ENCODE data around the gene STEAP1B. TPM values are rescaled to one million over a fixed set of nuclear protein-coding genes. Genes with fewer than 3 reads are reported as not detected.

STEAP1B gene
- total RNA-seq, 1 donor from 2014 or later: 4.7 TPM

GRCh38 chr7:22395222-22395621 is 104.8 kb downstream of the STEAP1B start:
- no peak overlapping the region for H3K27ac ChIP-seq (ENCODE audit: low read depth, low read length)
- H3K9ac ChIP-seq (ENCODE audit: low read depth in 1 of 3, low read length in 3 of 3): no peak overlapping the region
- H3K4me1 ChIP-seq (ENCODE audit: control insufficient read depth in 3 of 3, insufficient read depth in 3 of 3, low read length in 3 of 3): no peaks in the 10 kb centered on the region
- H3K9me3 ChIP-seq (ENCODE audit: control insufficient read depth in 3 of 3, low read length in 3 of 3): no peaks in the 10 kb centered on the region
- no peak overlapping the region for H3K4me3 ChIP-seq (ENCODE audit: low read length in 3 of 3)
- H3K27me3 ChIP-seq (ENCODE audit: control insufficient read depth in 3 of 3, insufficient read depth in 3 of 3, low read length in 3 of 3): no peaks in the 10 kb centered on the region
- no peaks in the 10 kb centered on the region for H3K36me3 ChIP-seq (ENCODE audit: control insufficient read depth in 3 of 3, insufficient read depth in 3 of 3, low read length in 3 of 3)

GRCh38 chr7:22394739-22395138 is 105.2 kb downstream of the STEAP1B start:
- H3K4me1 ChIP-seq (ENCODE audit: control insufficient read depth in 3 of 3, insufficient read depth in 3 of 3, low read length in 3 of 3): no peaks in the 10 kb centered on the region
- H3K9me3 ChIP-seq (ENCODE audit: control insufficient read depth in 3 of 3, low read length in 3 of 3): no peaks in the 10 kb centered on the region
- H3K4me3 ChIP-seq (ENCODE audit: low read length in 3 of 3): no peak overlapping the region
- H3K9ac ChIP-seq (ENCODE audit: low read depth in 1 of 3, low read length in 3 of 3): no peak overlapping the region
- no peaks in the 10 kb centered on the region for H3K36me3 ChIP-seq (ENCODE audit: control insufficient read depth in 3 of 3, insufficient read depth in 3 of 3, low read length in 3 of 3)
- no peak overlapping the region for H3K27ac ChIP-seq (ENCODE audit: low read depth, low read length)
- H3K27me3 ChIP-seq (ENCODE audit: control insufficient read depth in 3 of 3, insufficient read depth in 3 of 3, low read length in 3 of 3): no peaks in the 10 kb centered on the region

DNA sequence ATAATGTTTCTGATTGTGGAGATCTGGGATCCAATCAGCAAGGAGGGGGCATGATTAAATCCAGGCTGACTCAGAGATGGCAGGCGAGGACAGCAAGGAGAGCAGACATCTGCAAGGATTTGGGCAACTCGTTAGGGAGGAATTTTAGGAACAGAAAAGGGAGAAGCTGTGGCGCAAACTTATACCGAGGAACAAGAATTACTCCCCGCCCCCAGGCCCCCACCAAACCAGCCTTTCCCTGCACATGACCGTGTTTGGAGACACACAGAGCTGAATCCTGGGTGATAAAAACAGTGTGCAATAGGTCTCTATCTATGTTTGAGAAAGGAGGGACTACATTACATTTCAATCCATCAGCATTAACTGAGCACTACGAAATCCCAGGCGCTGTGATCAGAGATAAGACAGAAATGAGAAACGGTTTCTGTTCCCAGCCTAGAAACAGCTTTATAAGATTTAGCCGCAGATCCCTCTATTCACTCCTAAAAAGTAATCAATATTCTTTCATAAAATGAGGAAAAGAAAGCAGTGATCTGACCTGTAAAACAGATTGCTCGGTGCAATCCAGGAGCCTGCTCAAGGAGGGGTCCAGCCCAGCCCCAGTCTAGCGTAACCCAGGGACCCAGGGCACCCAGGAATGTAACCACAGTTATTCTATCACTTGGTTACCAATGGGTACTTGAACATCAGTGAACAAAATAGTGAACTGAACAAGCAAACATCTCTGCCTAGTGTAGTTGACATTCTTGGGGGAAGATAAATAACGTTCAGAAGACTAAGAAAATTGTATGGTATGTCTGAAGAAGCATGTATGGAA is 105.9 kb downstream of the STEAP1B start:
- Histone ChIP-seq H3K4me1 (ENCODE audit: control insufficient read depth in 3 of 3, insufficient read depth in 3 of 3, low read length in 3 of 3) (no peaks in the 10 kb centered on the region), H3K9me3 (ENCODE audit: control insufficient read depth in 3 of 3, low read length in 3 of 3) (no peaks in the 10 kb centered on the region), H3K4me3 (ENCODE audit: low read length in 3 of 3) (no peak overlapping the region), H3K27ac (ENCODE audit: low read depth, low read length) (no peak overlapping the region), H3K36me3 (ENCODE audit: control insufficient read depth in 3 of 3, insufficient read depth in 3 of 3, low read length in 3 of 3) (no peaks in the 10 kb centered on the region), H3K9ac (ENCODE audit: low read depth in 1 of 3, low read length in 3 of 3) (no peak overlapping the region), H3K27me3 (ENCODE audit: control insufficient read depth in 3 of 3, insufficient read depth in 3 of 3, low read length in 3 of 3) (no peaks in the 10 kb centered on the region)

DNA sequence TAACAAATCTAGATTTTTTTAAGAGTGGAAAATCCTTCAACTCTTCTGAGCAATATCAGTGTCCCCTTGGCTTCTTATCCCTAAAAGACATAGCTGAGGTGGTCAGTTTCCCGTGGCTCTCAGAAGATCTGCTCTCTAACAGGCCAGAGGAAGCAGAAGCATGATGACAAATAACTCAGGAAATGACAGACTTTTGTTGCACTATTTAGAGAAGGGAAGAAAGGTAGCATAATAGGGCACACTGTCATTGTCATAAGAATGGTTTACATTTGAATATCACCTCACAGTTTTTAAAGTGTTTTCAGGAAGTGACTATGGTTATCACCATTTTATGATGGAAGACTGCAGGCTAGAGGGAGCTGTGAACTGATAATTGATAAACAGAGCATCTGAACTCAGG is 109.5 kb downstream of the STEAP1B start:
- H3K27me3 ChIP-seq (ENCODE audit: control insufficient read depth in 3 of 3, insufficient read depth in 3 of 3, low read length in 3 of 3): no peaks in the 10 kb centered on the region
- no peaks in the 10 kb centered on the region for H3K4me1 ChIP-seq (ENCODE audit: control insufficient read depth in 3 of 3, insufficient read depth in 3 of 3, low read length in 3 of 3)
- no peaks in the 10 kb centered on the region for H3K9me3 ChIP-seq (ENCODE audit: control insufficient read depth in 3 of 3, low read length in 3 of 3)
- no peak overlapping the region for H3K9ac ChIP-seq (ENCODE audit: low read depth in 1 of 3, low read length in 3 of 3)
- H3K4me3 ChIP-seq (ENCODE audit: low read length in 3 of 3): no peak overlapping the region
- no peaks in the 10 kb centered on the region for H3K36me3 ChIP-seq (ENCODE audit: control insufficient read depth in 3 of 3, insufficient read depth in 3 of 3, low read length in 3 of 3)
- no peak overlapping the region for H3K27ac ChIP-seq (ENCODE audit: low read depth, low read length)

GRCh38 chr7:22389892-22390291 is 110.1 kb downstream of the STEAP1B start:
- H3K9me3 ChIP-seq (ENCODE audit: control insufficient read depth in 3 of 3, low read length in 3 of 3): no peaks in the 10 kb centered on the region
- H3K4me3 ChIP-seq (ENCODE audit: low read length in 3 of 3): no peak overlapping the region
- H3K4me1 ChIP-seq (ENCODE audit: control insufficient read depth in 3 of 3, insufficient read depth in 3 of 3, low read length in 3 of 3): no peaks in the 10 kb centered on the region
- no peaks in the 10 kb centered on the region for H3K36me3 ChIP-seq (ENCODE audit: control insufficient read depth in 3 of 3, insufficient read depth in 3 of 3, low read length in 3 of 3)
- no peak overlapping the region for H3K9ac ChIP-seq (ENCODE audit: low read depth in 1 of 3, low read length in 3 of 3)
- no peaks in the 10 kb centered on the region for H3K27me3 ChIP-seq (ENCODE audit: control insufficient read depth in 3 of 3, insufficient read depth in 3 of 3, low read length in 3 of 3)
- H3K27ac ChIP-seq (ENCODE audit: low read depth, low read length): no peak overlapping the region

GRCh38 chr7:22387583-22387982 is 112.4 kb downstream of the STEAP1B start:
- no peaks in the 10 kb centered on the region for H3K4me1 ChIP-seq (ENCODE audit: control insufficient read depth in 3 of 3, insufficient read depth in 3 of 3, low read length in 3 of 3)
- no peaks in the 10 kb centered on the region for H3K27me3 ChIP-seq (ENCODE audit: control insufficient read depth in 3 of 3, insufficient read depth in 3 of 3, low read length in 3 of 3)
- no peak overlapping the region for H3K4me3 ChIP-seq (ENCODE audit: low read length in 3 of 3)
- H3K9me3 ChIP-seq (ENCODE audit: control insufficient read depth in 3 of 3, low read length in 3 of 3): no peaks in the 10 kb centered on the region
- no peak overlapping the region for H3K9ac ChIP-seq (ENCODE audit: low read depth in 1 of 3, low read length in 3 of 3)
- no peak overlapping the region for H3K27ac ChIP-seq (ENCODE audit: low read depth, low read length)
- H3K36me3 ChIP-seq (ENCODE audit: control insufficient read depth in 3 of 3, insufficient read depth in 3 of 3, low read length in 3 of 3): no peaks in the 10 kb centered on the region

DNA sequence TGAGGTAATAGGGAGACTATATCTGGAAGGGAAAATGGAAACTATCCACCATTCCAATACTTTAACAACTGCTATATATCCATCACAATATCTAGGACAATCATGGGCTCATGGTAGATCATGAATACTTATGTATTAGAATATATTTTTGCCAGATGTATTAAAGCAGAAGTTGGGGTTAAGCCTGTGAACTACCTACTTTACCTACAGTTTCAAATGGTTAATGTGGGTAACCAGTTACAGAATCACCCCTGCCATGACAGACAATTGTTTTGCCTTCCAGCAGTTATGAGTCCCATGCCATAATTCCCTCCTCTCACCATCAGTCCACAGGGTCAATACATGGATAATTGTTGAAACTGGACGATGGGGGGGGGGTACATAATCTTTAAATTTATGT is 113.1 kb downstream of the STEAP1B start:
- H3K27ac ChIP-seq (ENCODE audit: low read depth, low read length): no peak overlapping the region
- no peaks in the 10 kb centered on the region for H3K4me1 ChIP-seq (ENCODE audit: control insufficient read depth in 3 of 3, insufficient read depth in 3 of 3, low read length in 3 of 3)
- H3K36me3 ChIP-seq (ENCODE audit: control insufficient read depth in 3 of 3, insufficient read depth in 3 of 3, low read length in 3 of 3): no peaks in the 10 kb centered on the region
- no peak overlapping the region for H3K4me3 ChIP-seq (ENCODE audit: low read length in 3 of 3)
- no peak overlapping the region for H3K9ac ChIP-seq (ENCODE audit: low read depth in 1 of 3, low read length in 3 of 3)
- no peaks in the 10 kb centered on the region for H3K9me3 ChIP-seq (ENCODE audit: control insufficient read depth in 3 of 3, low read length in 3 of 3)
- H3K27me3 ChIP-seq (ENCODE audit: control insufficient read depth in 3 of 3, insufficient read depth in 3 of 3, low read length in 3 of 3): no peaks in the 10 kb centered on the region

GRCh38 chr7:22386206-22386858 is 113.7 kb downstream of the STEAP1B start:
- H3K4me1 ChIP-seq (ENCODE audit: control insufficient read depth in 3 of 3, insufficient read depth in 3 of 3, low read length in 3 of 3): no peaks in the 10 kb centered on the region
- no peak overlapping the region for H3K9ac ChIP-seq (ENCODE audit: low read depth in 1 of 3, low read length in 3 of 3)
- no peaks in the 10 kb centered on the region for H3K9me3 ChIP-seq (ENCODE audit: control insufficient read depth in 3 of 3, low read length in 3 of 3)
- no peaks in the 10 kb centered on the region for H3K36me3 ChIP-seq (ENCODE audit: control insufficient read depth in 3 of 3, insufficient read depth in 3 of 3, low read length in 3 of 3)
- H3K27me3 ChIP-seq (ENCODE audit: control insufficient read depth in 3 of 3, insufficient read depth in 3 of 3, low read length in 3 of 3): no peaks in the 10 kb centered on the region
- no peak overlapping the region for H3K27ac ChIP-seq (ENCODE audit: low read depth, low read length)
- no peak overlapping the region for H3K4me3 ChIP-seq (ENCODE audit: low read length in 3 of 3)

- no peak overlapping the region for H3K27ac ChIP-seq (ENCODE audit: low read depth, low read length)
- H3K4me1 ChIP-seq (ENCODE audit: control insufficient read depth in 3 of 3, insufficient read depth in 3 of 3, low read length in 3 of 3): no peaks in the 10 kb centered on the region
- H3K9me3 ChIP-seq (ENCODE audit: control insufficient read depth in 3 of 3, low read length in 3 of 3): no peaks in the 10 kb centered on the region
- H3K9ac ChIP-seq (ENCODE audit: low read depth in 1 of 3, low read length in 3 of 3): no peak overlapping the region
- no peak overlapping the region for H3K4me3 ChIP-seq (ENCODE audit: low read length in 3 of 3)
- H3K36me3 ChIP-seq (ENCODE audit: control insufficient read depth in 3 of 3, insufficient read depth in 3 of 3, low read length in 3 of 3): no peaks in the 10 kb centered on the region
- no peaks in the 10 kb centered on the region for H3K27me3 ChIP-seq (ENCODE audit: control insufficient read depth in 3 of 3, insufficient read depth in 3 of 3, low read length in 3 of 3)
Measured at GRCh38 chr7:22385326-22385725, 114.7 kb downstream of the STEAP1B start.

- no peaks in the 10 kb centered on the region for H3K27me3 ChIP-seq (ENCODE audit: control insufficient read depth in 3 of 3, insufficient read depth in 3 of 3, low read length in 3 of 3)
- no peak overlapping the region for H3K9ac ChIP-seq (ENCODE audit: low read depth in 1 of 3, low read length in 3 of 3)
- no peaks in the 10 kb centered on the region for H3K9me3 ChIP-seq (ENCODE audit: control insufficient read depth in 3 of 3, low read length in 3 of 3)
- H3K27ac ChIP-seq (ENCODE audit: low read depth, low read length): no peak overlapping the region
- peaks cover 0 to 7% (median 5%) of the 10 kb centered on the region in 3 donors for H3K4me1 ChIP-seq (ENCODE audit: control insufficient read depth in 3 of 3, insufficient read depth in 3 of 3, low read length in 3 of 3)
- no peak overlapping the region for H3K4me3 ChIP-seq (ENCODE audit: low read length in 3 of 3)
- no peaks in the 10 kb centered on the region for H3K36me3 ChIP-seq (ENCODE audit: control insufficient read depth in 3 of 3, insufficient read depth in 3 of 3, low read length in 3 of 3)
Measured at GRCh38 chr7:22380333-22380732, 119.7 kb downstream of the STEAP1B start.

All from skeletal muscle tissue (tissue), 4 donors.